Lower leg skin (tissue), 3 donors: ENCODE measurements around the gene ARL6IP5.

Experiments used
- POLR2A ChIP-seq, 2 donors: fragments of 450-650 bp; IDR thresholded peaks; one replicate each; pipeline ENCODE4 v1.6.1; 2016 to 2017; ENCODE audit warnings: antibody characterized with exemption in 2 of 2, mild to moderate bottlenecking in 1 of 2, moderate library complexity in 1 of 2
- TF ChIP-seq, protein P1 (sequence below), 3 donors: fragments of 450-650 bp; IDR thresholded peaks; one replicate each; pipeline ENCODE4 v1.5.1; 2016; ENCODE audit warnings: antibody characterized with exemption in 3 of 3, mild to moderate bottlenecking in 3 of 3, moderate library complexity in 2 of 3

DNA sequence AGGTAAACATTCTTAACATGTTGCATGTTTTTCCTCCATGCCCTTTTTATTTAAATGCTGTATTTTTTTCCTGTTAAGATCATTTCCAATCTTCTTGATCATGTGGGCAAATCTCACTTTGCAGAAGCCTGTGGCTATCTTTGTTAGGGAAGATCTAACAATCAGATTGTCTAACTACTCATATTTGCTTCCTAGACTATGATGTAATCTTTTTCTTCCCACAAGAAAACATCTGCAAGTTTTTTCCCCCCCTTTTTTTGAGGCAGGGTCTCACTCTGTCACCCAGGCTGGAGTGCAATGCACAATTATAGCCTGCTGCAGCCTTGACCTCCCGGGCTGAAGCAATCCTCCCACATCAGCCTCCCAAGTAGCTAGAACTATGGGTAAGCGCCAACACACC is 52.7 kb downstream of the ARL6IP5 start:
- TF ChIP-seq, protein P1, sequence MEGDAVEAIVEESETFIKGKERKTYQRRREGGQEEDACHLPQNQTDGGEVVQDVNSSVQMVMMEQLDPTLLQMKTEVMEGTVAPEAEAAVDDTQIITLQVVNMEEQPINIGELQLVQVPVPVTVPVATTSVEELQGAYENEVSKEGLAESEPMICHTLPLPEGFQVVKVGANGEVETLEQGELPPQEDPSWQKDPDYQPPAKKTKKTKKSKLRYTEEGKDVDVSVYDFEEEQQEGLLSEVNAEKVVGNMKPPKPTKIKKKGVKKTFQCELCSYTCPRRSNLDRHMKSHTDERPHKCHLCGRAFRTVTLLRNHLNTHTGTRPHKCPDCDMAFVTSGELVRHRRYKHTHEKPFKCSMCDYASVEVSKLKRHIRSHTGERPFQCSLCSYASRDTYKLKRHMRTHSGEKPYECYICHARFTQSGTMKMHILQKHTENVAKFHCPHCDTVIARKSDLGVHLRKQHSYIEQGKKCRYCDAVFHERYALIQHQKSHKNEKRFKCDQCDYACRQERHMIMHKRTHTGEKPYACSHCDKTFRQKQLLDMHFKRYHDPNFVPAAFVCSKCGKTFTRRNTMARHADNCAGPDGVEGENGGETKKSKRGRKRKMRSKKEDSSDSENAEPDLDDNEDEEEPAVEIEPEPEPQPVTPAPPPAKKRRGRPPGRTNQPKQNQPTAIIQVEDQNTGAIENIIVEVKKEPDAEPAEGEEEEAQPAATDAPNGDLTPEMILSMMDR (IDR thresholded peaks at IDR 0.05) = no peak
- TF ChIP-seq POLR2A (IDR thresholded peaks at IDR 0.05) = no peak
